ENCODE measurements around the gene CEP135.

GRCh38 chr4:56055991-56056390, 107.2 kb downstream of the CEP135 start:
- no peak for TF ChIP-seq TAF1 (IDR thresholded peaks at IDR 0.05; ENCODE audit: low read depth, low read length)
- no peak for TF ChIP-seq POLR2A (IDR thresholded peaks at IDR 0.05; ENCODE audit: low read depth, low read length)
- TF ChIP-seq POLR2AphosphoS5 (IDR thresholded peaks at IDR 0.05; ENCODE audit: low read depth, low read length) = no peak
